SKM-1 treated with dmso at 0.1 percent for 144 hours (cell line): ENCODE results near the gene EEF1AKMT4.
"Not testable (repeated sequence)": the region's sequence is repeated elsewhere in the genome, so short reads cannot be mapped to it uniquely, and the experiment has no call there.

Experiments used
- DNase-seq: peaks from one replicate; lab custom pipeline; 2025; ENCODE audit not compliant: unreplicated experiment; lab: John Stamatoyannopoulos, UW

EEF1AKMT4 gene

GRCh38 chr3:184259878-184260723 is 10.6 kb downstream of the EEF1AKMT4 start:
- no peak for DNase-seq

DNA sequence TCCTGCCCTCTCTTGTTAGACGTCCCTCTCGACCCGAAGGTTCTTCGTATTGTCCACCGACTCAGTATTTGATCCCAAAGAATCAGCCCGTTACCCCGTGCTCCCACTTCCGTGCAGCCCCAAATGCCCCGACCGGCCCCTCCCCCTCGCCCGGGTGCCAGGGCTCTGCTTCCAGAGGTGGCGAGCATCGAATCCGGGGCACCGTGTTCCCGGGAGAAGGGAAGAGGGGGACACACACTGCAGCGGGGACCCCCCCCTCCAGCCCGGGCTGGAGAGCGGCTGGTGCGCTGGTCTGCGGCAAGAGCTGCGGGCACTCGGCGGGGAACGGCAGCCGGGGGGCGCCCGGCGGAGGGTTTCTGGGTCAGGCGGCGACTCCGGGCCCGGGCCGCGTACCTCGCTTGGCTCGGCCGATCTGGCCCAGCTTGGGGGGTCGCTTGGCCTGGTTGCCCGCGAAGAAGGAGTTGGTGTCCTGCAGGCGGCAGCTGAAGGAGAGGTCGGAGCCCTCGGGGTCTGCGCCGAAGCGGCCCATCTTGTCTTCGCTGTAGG is 11.3 kb downstream of the EEF1AKMT4 start:
- DNase-seq: no peak

DNA sequence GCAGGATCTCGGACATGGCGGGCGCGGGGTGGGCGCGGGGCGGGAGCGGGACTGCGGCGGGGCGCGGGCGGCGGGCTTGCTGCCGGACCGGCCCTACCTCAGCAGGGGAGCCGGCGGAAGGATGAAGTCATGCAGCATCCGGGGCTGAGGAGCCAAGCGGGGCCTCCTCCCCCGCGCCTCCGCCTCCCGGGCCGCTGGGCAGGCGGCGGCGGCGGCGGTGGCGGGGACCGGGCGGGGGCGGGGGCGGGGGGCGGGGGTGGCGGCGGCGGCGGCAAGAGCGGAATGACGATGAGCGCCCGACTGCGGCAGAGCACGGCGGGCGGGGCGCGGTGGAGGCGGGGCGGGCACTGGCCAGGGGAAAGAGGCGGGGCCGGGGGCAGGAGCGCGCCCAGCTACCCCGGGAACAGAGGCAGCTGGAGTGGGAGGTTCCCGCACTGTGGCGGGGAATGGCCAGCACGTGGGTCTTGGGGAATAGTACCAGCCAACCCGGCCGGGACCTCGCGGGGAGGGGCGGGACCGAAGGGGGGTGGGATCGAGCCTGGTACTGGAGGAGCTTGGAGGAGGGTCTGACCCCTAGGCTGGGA is 11.9 kb downstream of the EEF1AKMT4 start, which contains the start of gene CAMK2N2:
CAMK2N2 (minus strand) TSS at position 284 of the 584 bp plus-strand sequence; CDS start at position 16, 268 bp downstream.
- peak; percentile 36 for DNase-seq

GRCh38 chr3:184261854-184262763 is 12.6 kb downstream of the EEF1AKMT4 start:
- no peak for DNase-seq

DNA sequence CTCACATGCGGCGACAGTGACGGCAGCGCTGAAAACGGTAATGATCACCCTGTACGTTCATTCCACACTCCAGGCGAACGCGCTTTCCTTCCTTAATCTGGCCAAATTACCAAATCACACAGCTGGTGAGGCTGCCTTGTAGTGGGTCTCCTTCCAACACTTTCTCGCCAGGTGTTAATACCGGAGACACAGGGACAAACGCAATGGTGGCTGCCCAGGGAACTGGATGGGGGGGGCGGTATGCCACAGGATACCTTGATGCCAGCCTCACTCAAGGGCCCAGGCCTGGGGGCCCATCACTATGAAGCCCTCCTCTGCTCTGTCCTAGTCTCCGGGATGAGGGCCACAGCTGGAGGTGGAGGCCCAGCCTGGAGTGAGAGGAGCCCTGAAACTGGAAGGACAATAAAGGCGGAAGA is 13.3 kb downstream of the EEF1AKMT4 start:
- DNase-seq: no peak

GRCh38 chr3:184267249-184267648 is 17.8 kb downstream of the EEF1AKMT4 start:
- not testable (repeated sequence) for DNase-seq

DNA sequence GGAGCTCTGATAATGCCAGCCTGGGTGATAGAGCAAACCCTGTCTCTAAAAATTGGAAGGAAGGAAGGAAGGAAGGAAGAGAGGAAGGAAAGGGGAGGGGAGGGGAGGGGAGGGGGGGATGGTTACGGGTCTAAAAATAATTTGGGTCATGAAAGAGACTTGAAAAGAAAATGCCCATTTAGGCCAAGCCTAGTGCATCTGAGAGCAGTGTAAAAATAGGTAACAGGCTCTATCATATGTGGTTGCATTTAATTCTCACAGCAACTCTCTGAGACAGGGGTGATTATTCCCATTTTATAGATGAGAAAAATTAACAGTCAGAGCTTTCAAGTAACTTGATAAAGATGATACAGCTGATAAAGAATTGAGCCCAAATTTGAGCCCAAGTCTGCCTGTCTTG is 22.8 kb downstream of the EEF1AKMT4 start:
- DNase-seq: no peak

DNA sequence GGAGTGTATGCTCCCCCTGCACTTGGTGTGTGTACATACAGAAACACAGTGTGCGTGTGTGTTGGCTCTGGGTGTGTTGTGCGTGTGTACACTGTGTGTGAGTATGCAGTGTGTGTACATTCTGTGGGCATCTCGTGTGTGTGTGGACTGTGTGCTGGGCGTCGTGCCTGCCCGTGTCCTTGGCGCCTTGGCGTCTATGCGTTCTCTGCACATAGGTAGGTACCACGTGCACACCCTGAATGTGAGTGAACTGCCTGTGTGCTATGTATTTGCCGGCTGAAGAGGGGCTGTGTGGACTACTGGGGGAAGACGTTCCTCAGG is 25.9 kb downstream of the EEF1AKMT4 start:
- DNase-seq: no peak

- DNase-seq: no peak
These were observed 26.8 kb downstream of the EEF1AKMT4 start, which contains the start of gene ECE2 for GRCh38 chr3:184275961-184276910. ECE2 (plus strand) TSS chr3:184276022; CDS start chr3:184276154, 132 bp downstream.

DNA sequence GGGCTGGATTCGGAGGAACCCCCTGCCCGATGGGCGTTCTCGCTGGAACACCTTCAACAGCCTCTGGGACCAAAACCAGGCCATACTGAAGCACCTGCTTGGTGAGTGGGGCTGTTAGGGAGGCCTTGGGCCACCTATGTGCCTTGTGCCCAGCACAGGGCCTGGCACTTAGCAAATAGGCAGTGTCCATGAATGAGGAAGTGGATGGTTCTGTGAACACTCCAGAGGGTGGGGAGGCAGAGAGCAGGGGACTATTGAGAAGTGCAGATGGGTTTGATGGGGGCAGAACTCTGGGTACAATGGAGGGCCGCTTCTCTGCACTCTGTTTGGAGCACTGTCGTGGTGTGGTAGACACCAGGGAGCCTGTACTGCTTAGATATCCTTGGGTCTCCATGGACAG is 27.9 kb downstream of the EEF1AKMT4 start:
- DNase-seq: no peak

DNA sequence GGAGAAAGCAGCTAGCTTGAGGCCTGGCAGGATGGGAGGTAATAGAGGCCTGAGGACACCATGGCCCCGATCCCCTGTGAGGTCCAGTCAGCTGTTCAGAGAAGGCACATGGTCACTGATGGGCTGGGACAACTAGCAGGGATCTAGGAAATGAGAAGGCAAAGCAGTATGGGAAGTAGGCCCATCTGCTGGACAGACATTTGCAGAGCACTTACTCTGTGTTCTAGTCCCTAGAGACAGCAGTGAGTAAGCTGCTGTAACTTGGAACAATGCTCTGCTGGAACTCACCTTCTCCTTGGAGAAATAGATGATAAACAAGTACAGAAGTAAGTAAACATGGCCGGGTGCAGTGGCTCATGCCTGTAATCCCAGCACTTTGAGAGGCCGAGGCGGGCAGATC is 33.5 kb downstream of the EEF1AKMT4 start:
- DNase-seq: no peak

DNA sequence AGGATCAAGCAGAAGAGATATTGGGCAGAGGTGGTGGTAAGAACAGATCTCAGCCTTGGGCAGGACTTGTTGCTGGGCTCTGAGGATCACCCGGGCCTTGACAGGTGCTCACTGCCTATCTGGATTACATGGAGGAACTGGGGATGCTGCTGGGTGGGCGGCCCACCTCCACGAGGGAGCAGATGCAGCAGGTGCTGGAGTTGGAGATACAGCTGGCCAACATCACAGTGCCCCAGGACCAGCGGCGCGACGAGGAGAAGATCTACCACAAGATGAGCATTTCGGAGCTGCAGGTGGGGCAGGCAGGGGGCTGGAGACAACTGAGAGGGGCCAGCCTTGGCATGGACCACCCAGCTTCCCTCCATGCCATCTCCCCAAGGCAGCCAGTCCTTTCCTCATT is 34.2 kb downstream of the EEF1AKMT4 start:
- no peak for DNase-seq

DNA sequence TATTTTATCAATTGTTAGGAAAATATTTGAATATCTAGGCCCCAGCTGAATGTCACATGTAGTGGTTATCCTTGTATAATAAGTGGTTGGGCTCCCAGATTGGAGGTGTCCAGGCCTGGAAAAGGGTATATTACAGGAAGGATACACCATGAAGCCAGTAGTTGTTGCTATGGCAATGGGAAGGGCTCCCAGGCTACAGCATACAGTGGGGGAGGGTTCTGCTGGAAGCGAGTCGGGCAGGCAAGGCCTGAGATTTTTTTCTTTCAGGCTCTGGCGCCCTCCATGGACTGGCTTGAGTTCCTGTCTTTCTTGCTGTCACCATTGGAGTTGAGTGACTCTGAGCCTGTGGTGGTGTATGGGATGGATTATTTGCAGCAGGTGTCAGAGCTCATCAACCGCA is 35.2 kb downstream of the EEF1AKMT4 start:
- DNase-seq: no peak

DNA sequence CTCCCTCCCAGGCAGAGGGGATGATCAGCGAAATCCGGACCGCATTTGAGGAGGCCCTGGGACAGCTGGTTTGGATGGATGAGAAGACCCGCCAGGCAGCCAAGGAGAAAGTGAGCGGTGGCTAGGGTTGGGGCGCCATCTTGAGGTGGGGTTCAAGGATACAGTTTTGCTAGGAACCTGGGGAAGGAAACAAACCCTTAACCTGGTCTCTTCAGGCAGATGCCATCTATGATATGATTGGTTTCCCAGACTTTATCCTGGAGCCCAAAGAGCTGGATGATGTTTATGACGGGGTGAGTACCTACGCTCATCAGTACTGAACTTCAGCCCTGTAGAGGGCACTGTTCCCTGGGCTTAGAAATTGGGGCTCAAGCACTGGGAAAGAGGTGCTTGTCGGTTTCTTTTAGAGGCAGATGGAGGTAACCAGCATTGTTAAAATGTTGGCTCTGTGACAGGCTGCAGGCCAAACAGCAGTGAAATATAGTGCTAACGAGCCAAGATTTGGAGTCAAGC is 40.0 kb downstream of the EEF1AKMT4 start:
- peak; percentile 31 for DNase-seq

DNA sequence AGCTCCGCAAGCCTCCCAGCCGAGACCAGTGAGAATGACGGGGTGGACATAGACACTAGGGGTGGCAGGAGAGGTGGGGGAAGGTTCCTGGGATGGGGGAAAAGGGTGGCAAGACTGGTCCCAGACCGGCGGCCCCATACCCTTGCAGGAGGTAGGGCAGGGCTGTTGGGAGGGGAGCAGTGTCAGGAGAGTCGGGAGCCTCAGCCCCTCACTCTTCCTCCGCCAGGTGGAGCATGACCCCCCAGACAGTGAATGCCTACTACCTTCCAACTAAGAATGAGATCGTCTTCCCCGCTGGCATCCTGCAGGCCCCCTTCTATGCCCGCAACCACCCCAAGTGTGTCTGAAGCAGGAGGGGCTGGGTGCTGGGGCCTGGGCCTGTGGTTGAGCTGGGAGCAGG is 40.9 kb downstream of the EEF1AKMT4 start:
- no peak for DNase-seq

GRCh38 chr3:184291044-184291737 is 41.7 kb downstream of the EEF1AKMT4 start:
- no peak for DNase-seq

DNA sequence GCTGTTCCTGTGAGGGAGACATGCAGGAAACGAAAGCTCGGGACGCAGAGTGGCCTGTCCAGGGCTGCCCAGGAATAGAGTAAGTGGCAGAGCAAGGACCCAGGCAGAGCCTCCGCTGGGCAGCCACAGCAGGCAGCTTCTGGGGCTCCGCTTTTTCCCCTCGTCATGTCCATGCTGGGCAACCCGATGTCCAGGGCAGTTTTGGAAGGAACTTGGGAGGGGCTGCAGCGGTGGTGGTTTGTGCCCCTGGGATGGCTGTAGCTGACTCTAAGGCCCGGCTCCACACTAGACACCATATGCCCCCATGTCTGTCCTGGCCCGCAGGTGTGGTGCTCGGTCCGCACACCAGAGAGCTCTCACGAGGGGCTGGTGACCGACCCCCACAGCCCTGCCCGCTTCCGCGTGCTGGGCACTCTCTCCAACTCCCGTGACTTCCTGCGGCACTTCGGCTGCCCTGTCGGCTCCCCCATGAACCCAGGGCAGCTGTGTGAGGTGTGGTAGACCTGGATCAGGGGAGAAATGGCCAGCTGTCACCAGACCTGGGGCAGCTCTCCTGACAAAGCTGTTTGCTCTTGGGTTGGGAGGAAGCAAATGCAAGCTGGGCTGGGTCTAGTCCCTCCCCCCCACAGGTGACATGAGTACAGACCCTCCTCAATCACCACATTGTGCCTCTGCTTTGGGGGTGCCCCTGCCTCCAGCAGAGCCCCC is 42.4 kb downstream of the EEF1AKMT4 start:
- no peak for DNase-seq

DNA sequence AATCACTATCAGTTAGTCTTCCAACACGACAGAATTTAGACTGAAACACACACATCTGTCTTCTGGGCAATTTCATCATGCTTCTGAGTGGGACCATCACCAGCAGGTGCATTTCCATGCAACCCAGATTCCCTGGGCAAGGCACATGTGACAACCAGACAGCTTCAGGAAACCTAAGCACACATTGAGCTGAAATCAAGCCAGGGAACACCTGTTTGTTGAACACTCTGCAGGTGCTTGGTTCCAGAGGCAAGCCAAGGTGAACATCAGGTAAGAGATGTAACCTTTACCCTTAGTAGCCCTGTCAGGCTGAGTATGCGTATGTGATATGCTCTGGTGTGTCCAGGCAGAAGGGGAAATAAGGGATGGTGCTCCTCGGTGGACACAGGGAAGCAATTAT is 46.3 kb downstream of the EEF1AKMT4 start:
- DNase-seq: no peak

DNA sequence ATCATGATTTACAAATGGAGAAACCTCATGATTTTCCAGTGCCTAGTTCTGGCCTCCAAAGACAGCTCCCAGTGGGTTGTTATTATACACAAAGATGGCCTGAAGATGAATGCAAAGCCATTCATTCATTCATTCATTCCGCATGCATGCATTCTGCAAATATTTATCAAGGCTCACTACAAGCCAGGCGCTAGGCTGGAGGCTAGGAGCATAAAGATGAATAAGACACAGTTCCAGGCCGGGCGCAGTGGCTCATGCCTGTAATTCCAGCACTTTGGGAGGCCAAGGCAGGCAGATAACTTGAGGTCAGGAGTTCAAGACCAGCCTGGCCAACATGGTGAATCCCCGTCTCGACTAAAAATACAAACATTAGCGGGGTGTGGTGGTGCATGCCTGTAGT is 47.1 kb downstream of the EEF1AKMT4 start:
- no peak for DNase-seq
